PC-9 (cell line): ENCODE data around the gene OPA1.

Experiments used
- EZH2 ChIP-seq: fragments of 200-600 bp; sonication (generic); IDR thresholded peaks from 2 replicates; pipeline ENCODE4 v1.8.0; 2017; ENCODE audit warnings: antibody characterized with exemption, low read depth
- TF ChIP-seq, protein P1 (sequence below): fragments of 200-600 bp; sonication (generic); conservative IDR thresholded peaks from 2 replicates; pipeline ENCODE4 v1.6.1; 2017; ENCODE audit warnings: mixed run types, antibody characterized with exemption, mild to moderate bottlenecking, moderate library complexity

DNA sequence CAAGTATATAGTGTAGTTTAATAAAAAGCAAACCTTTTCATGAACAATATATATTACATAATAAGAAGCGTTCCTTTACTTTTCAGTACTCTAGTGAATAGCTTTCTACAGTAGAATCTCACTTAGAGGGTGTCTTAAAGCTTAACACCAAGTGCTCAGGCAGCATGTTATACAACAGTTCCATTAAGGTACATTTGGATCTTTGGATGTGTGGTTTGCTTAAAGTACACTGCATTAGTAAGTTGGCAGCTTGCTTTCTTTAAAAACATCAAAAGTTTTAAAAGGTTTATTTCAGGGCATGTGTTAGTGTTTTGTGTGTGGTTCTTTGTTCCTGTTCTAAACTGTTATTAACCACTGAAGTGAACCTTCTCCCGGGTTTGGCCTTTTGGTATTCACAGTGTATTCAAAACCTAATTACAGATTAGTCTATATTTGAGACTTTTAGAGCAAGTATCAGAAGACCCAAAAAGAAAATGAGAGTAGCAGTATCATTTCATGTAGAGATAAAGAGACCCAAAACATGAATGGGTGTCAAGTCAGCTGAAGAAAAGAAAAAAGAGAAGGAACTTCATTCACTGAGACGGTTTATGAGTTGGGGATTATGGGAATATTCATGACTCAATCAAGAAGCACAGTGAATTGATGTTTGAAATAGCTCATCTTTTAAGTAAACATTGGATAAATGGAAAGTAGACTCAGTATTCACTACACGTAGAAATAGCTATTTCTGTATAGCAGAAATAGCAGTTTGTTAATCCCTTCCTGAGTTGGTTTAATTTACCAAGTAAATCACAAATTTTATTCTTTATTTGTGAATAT lies 93.9 kb downstream of the OPA1 start:
- TF ChIP-seq EZH2: no peak
- TF ChIP-seq, protein P1, sequence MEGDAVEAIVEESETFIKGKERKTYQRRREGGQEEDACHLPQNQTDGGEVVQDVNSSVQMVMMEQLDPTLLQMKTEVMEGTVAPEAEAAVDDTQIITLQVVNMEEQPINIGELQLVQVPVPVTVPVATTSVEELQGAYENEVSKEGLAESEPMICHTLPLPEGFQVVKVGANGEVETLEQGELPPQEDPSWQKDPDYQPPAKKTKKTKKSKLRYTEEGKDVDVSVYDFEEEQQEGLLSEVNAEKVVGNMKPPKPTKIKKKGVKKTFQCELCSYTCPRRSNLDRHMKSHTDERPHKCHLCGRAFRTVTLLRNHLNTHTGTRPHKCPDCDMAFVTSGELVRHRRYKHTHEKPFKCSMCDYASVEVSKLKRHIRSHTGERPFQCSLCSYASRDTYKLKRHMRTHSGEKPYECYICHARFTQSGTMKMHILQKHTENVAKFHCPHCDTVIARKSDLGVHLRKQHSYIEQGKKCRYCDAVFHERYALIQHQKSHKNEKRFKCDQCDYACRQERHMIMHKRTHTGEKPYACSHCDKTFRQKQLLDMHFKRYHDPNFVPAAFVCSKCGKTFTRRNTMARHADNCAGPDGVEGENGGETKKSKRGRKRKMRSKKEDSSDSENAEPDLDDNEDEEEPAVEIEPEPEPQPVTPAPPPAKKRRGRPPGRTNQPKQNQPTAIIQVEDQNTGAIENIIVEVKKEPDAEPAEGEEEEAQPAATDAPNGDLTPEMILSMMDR: no peak
